Fibroblast of villous mesenchyme (primary cell): Measurements from ENCODE around the gene RER1. TPM values are rescaled to one million over a fixed set of nuclear protein-coding genes. Genes with fewer than 3 reads are reported as not detected.

Experiments used
- DNase-seq: peaks from one replicate; pipeline ENCODE4 v3.0.0-alpha.2; 2010; ENCODE audit warnings: low read depth
- H3K4me3 ChIP-seq: 2 replicates; pipeline ENCODE4 v1.5.1; 2011; ENCODE audit warnings: low read depth, mild to moderate bottlenecking, low read length
- CTCF ChIP-seq: IDR thresholded peaks from 2 replicates; pipeline ENCODE4 v1.5.1; 2012; ENCODE audit warnings: low read depth, mild to moderate bottlenecking, low read length; ENCODE audit not compliant: insufficient read depth
- total RNA-seq: library from RNA; depleted of rRNA; stranded (reverse); fragments of >200 nt; gene quantifications from 2 replicates; pipeline ENCODE4 v1.2.3, GENCODE V29; 2012

Gene RER1
- total RNA-seq, 1 donor, result 94.1 TPM

GRCh38 chr1:2430592-2430973 lies 38.9 kb downstream of the RER1 start:
- TF ChIP-seq CTCF, result no peak
- DNase-seq, result no peak

DNA sequence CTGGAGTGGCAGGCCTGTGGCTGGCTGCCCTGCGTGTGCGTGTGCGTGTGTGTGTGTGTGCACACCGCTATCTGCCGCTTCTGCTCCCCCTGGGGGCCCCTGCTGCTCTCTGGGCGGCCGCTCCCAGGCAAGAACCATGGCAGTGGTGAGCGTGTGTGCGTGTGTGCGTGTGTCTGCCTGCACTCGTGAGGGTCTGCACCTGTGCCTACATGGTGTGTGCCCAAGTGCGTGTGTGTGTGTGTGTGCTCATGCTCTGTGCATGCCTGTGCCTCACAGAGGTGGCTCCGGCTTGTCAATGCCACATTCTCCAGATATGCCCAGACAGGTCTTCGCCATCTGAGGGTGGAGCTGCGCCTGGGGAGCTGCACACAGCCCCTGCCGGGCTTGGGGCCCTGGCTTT lies 39.5 kb downstream of the RER1 start:
- TF ChIP-seq CTCF, result no peak
- DNase-seq, result no peak
- no peak overlapping the region for H3K4me3 ChIP-seq

More at GRCh38 chr1:2430592-2430973, 38.9 kb downstream of the RER1 start:
- H3K4me3 ChIP-seq, result no peak overlapping the region

DNA sequence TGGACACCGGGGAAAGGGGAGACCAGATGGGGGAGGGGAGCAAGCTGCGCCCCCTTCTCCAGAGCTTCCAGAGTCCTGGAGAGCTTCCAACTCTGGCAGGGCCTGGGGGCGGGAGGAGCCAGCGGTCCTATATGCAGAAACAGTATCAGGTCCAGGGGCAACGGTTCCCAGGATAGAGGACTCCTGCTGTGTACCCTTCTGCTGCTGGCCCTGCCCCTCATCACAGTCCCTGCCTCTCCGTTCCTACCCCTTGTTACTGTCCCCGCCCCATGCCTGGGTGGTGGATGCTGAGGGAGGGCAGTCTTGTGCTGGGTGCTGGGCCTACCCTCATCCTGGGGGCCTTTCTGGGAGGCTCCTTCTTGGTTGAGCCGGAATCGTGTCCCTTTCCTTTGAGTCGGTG lies 39.9 kb downstream of the RER1 start:
- DNase-seq, result no peak
- no peak overlapping the region for H3K4me3 ChIP-seq
- TF ChIP-seq CTCF, result no peak

DNA sequence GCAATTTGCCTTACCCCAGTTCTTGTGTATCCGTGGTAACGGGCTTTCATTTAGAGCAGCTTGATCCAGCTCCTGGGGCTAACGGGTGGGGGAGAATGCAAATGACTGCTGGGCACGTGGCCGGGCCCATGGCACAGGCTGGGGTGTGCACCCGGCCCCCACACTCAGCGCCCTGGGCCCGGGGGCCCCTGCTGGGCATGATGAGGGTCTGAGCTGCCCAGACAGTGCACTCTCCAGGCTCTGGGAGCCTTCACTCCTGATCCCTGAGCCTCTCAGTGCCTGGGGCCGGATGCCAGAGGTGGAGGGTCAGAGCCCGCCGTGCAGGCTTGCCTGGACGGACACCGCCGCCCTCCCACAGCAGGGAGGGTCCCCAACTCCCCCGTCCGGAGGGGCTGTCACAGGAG lies 40.8 kb downstream of the RER1 start:
- no peak overlapping the region for H3K4me3 ChIP-seq
- no peak for TF ChIP-seq CTCF
- no peak for DNase-seq

DNA sequence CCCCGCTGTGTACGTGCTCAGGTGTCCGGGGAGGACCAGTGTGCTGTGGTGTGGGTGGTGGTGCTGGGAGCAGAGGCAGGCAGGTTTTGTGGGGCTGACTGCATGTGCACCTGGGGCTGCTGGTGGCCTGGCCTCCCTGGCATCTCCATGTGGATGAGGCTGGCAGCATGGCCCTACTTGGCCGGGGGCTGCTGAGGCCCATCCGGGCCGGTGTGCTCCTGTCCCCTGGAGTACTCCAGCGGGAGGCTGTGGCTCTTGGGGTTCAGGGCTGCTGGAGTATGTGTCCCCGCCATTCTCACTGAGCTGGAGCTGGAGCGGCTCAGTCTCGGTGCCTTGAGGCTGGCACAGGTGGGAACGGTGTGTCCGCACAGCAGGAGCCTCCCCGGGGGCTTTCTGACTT lies 41.6 kb downstream of the RER1 start:
- H3K4me3 ChIP-seq, result no peak overlapping the region
- TF ChIP-seq CTCF, result no peak
- DNase-seq, result no peak

DNA sequence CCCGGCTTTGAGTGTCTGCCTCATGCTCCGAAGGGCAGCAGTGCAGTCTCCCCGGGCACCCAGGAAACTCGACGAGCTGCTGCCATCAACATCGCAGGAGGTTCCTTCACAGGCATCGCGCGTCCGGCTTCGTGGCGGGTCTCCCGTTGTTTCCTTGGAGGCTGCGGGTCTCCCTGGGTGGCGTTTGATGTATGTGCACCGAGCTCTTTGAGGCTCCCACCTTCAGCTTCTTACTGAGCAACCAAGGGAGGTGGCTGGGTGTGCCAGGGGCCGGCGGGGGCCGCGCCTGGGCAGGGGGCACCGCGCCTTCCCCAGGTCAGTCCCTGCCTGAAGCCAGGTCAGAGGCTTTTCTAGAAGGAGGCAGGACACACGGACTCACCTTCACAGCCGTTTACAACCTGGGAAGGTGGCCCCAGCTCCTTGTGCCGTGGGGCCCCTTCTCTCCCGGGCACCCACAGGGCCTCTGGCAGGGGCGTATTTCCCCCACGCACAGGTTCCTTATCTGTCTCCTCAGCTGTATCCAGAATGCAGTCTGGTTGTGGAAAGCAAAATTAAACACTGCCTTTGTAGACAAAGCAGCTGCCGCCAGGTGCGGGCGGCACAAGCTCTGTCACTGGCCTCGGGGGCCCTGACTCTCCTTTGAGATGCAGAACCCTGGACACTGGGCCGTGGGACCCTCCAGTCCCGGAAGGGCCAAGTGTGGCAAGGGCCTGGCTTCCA lies 42.5 kb downstream of the RER1 start:
- no peak overlapping the region for H3K4me3 ChIP-seq
- no peak for DNase-seq
- TF ChIP-seq CTCF, result no peak

GRCh38 chr1:2435091-2435490 lies 43.5 kb downstream of the RER1 start:
- no peak for TF ChIP-seq CTCF

More at GRCh38 chr1:2435091-2435490, 43.5 kb downstream of the RER1 start:
- H3K4me3 ChIP-seq, result no peak overlapping the region
- DNase-seq, result no peak
